ENCODE measurements around the gene SLC35F6.
"Not testable (repeated sequence)": the region's sequence is repeated elsewhere in the genome, so short reads cannot be mapped to it uniquely, and the experiment has no call there.

The SLC35F6 gene

GRCh38 chr2:26758790-26759321, 5.2 kb upstream of the SLC35F6 start:
- no peak for DNase-seq

- DNase-seq, result no peak
These were observed 4.2 kb upstream of the SLC35F6 start for GRCh38 chr2:26759845-26760244.

GRCh38 chr2:26760991-26761390, 3.1 kb upstream of the SLC35F6 start:
- DNase-seq, result not testable (repeated sequence)

GRCh38 chr2:26763019-26763418, 1.1 kb upstream of the SLC35F6 start:
- DNase-seq, result no peak

DNA sequence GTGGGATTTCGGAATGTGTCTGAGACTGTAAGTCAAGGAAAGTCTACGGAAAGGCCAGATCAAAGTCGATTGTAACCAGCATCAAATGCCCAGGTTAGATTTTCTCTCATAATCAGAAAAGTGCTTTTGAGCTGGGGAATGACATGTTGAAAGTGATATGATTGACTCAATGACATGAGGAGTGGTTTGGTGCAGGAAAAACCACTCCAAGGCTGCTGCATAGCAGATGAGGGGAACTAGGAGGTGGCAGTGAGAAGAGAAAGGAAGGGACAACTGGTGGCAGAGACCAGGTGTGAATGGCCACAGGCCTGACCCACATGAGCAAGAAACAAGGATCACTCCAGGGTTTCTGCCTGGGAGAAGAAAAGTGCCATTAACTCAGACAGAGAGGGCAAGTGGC, 822 bp downstream of the SLC35F6 start:
- no peak for DNase-seq

GRCh38 chr2:26765475-26766200, 1.6 kb downstream of the SLC35F6 start:
- DNase-seq, result no peak

DNA sequence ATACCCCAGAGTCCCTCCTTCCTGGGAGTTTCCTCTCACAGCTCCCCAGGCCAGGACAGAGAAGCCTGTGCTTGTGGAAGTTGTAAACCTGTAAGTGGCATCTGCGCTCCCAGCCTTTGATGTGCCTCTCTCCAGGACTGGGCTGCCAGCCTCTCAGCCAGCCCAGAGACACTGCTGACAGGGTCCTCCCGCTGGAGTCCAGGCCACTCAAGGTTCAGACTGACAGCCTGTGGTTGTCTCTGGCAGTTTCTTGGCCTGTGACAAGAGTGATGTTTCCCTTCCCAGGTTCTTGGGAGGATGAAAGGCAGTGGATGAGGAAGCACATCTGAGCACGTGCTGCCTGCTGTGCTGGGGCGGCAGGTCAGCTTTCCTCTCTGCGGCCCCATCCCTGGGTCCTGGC, 3.0 kb downstream of the SLC35F6 start:
- no peak for DNase-seq

DNA sequence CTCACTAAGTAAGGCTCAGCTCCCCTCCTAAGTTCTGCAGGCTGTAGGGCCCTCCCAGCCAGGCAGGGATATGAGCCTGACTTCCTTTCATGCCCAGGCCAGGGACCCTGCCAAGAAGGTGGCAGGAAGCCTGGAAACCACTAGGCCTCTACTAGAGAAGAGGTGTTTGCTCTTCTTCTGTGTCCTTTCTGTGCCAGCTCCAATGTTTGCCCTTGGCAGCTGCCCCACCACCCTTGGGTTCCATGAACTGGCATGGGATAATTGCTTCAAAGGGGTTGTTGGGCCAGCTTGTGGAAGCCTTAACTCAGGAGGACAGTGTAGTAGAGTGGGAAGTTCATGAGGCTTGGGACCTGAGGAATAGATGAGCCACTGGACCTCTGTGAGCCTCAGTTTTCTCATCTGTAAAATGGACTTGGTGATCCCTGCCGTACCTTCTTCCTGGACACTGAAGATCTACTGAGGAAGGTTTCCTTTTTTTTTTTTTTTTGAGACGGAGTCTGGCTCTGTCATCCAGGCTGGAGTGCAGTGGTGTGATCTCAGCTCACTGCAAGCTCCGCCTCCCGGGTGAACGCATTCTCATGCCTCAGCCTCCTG, 3.9 kb downstream of the SLC35F6 start:
- DNase-seq, result no peak

DNA sequence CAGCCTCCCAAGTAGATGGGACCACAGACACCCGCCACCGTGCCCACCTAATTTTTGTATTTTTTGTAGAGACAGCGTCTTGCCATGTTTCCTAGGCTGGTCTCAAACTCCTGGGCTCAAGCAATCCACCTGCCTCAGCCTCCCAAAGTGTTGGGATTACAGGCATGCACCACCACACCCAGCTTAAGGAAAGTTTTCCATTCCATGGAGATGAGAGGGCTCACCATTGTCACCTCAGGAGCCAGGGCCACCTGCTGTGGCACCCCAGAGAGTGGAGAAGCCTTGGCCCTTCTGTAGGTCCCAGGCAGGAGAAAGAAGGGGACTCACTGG, 4.6 kb downstream of the SLC35F6 start:
- DNase-seq, result no peak

DNA sequence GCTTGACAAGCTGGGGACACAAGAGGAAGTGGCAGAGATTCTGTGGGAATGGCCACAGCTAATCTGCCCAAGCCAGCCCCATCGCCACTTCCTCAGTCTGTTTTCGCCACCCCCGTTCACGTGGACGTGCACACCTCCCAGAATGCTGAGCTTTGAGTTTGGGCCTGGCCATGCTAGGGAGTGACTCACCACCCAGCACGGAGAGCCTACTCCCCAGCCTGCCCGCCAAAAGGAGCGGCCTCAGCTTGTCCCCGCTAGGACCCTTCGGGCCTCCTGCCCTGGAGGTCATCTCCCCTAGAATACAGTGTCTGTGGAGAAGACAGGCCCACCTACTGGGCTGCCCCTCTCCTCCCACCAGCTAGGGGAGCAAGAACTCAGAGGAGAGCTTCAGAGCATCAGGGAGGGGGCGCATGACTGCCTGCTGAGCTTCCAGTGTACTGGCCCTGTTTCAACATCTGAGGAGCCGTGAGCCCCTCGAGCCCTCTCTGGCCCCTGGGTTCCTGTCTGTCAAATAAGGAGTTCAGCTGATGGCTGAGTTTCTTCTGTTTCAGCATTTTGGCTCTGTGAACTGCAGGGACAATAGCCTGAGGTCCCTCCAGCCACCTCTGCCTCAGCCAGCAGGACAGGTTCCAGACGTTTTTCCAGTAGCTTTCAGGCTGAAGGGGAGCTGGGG, 5.1 kb downstream of the SLC35F6 start:
- DNase-seq, result peak in 1 of 5 experiments; percentile 24

- DNase-seq, result peak in 2 of 5 experiments; percentile 9 to 30
These were observed 7.0 kb downstream of the SLC35F6 start for GRCh38 chr2:26770986-26771586.

DNA sequence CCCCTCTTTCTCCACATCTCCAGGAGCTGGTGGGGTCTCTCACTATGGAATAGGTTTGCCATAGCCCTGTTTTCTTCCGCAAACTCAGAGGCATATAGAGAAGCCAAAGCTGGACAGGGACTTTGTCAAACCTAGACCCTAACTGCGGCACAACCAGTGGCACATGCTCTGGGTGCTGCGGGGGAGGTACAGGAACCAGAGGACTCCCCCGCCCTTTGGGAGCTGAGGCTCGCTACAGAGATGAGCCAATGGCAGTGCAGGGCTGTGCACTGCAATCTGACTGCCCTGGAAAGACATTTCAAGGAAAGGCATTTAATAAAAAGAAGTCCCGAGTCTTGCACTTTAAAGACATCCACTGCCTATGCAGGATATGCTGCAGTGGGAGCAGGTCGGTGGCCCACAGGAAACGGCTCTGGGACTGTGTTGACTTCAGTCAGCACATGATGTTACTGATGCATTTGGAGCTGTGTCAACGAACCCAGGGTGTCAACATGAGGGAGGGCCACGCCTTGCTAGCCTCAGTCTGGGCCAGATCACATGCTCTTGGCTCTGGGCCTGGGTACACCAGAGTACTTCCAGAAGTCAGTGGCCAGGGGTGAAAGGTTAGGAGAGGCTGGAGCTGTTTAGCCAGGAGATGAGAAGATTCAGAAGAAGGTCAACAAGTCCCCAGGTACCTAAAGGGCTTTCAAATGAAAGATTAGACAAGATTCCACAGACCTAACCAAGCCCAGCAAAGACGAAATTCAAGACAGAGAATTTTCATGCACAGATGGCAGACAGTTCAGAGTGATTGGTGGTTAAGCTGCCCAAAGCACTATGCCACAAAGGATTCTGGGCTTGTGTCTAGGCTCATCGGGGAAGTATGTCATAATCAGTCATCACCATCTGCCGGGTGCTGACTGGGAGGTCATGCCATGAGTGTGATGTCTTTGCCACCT, 8.2 kb downstream of the SLC35F6 start:
- peak in 2 of 5 experiments; percentile 50 to 68 for DNase-seq

GRCh38 chr2:26776195-26776800, 12.2 kb downstream of the SLC35F6 start:
- DNase-seq, result no peak

DNA sequence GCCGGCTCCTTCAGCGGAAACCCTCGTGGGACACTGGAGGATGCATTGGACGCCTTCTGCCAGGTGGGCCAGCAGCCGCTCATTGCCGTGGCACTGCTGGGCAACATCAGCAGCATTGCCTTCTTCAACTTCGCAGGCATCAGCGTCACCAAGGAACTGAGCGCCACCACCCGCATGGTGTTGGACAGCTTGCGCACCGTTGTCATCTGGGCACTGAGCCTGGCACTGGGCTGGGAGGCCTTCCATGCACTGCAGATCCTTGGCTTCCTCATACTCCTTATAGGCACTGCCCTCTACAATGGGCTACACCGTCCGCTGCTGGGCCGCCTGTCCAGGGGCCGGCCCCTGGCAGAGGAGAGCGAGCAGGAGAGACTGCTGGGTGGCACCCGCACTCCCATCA, 14.0 kb downstream of the SLC35F6 start:
- no peak for DNase-seq

DNA sequence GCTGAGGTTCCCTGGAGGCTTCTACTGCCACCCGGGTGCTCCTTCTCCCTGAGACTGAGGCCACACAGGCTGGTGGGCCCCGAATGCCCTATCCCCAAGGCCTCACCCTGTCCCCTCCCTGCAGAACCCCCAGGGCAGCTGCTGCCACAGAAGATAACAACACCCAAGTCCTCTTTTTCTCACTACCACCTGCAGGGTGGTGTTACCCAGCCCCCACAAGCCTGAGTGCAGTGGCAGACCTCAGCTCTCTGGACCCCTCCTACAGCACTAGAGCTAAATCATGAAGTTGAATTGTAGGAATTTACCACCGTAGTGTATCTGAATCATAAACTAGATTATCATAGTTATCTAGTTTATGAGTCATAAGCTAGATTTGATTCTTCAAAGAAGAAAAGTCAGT, 14.4 kb downstream of the SLC35F6 start:
- no peak for DNase-seq

DNA sequence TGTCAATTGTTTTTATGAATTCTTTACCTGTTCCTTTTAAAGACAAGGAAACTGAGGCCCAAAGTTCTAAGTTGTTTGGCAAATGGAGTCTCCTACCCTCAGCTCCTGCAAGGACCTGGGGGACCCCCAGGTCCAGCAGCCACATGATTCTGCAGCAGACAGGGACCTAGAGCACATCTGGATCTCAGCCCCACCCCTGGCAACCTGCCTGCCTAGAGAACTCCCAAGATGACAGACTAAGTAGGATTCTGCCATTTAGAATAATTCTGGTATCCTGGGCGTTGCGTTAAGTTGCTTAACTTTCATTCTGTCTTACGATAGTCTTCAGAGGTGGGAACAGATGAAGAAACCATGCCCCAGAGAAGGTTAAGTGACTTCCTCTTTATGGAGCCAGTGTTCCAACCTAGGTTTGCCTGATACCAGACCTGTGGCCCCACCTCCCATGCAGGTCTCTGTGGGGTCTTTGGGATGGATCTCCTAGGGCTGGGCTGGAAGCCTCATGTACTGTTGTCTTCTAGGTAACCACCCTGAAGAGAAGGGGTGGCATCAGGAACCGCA, 16.2 kb downstream of the SLC35F6 start:
- DNase-seq, result no peak

- DNase-seq, result no peak
These were observed 19.0 kb downstream of the SLC35F6 start for GRCh38 chr2:26782876-26783704.

DNA sequence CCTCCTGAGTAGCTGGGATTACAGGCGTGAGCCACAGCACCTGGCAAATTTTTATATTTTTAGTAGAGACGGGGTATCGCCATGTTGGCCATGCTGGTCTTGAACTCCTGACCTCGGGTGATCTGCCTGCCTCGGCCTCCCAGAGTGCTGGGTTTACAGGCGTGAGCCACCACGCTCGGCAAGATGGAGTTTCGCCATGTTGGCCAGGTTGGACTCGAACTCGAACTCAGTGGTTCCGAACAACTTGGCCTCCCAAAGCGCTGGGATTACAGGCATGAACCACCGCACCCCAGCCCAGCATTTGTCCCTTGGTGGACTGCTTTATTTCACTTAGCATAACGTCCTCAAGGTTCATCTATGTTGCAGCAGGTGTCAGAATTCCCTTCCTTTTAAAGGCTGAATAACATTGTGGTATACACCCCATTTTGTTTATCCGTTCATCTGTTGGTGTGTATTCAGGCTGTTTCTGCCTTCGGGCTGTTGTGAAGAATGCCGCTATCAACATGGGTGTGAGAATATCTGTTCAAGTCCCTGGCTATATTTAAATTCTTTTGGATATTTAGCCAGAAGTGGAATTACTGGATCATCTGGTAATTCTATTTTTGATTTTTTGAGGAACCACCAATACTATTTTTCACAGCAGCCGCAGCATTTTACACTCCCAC, 20.6 kb downstream of the SLC35F6 start:
- DNase-seq, result no peak

DNA sequence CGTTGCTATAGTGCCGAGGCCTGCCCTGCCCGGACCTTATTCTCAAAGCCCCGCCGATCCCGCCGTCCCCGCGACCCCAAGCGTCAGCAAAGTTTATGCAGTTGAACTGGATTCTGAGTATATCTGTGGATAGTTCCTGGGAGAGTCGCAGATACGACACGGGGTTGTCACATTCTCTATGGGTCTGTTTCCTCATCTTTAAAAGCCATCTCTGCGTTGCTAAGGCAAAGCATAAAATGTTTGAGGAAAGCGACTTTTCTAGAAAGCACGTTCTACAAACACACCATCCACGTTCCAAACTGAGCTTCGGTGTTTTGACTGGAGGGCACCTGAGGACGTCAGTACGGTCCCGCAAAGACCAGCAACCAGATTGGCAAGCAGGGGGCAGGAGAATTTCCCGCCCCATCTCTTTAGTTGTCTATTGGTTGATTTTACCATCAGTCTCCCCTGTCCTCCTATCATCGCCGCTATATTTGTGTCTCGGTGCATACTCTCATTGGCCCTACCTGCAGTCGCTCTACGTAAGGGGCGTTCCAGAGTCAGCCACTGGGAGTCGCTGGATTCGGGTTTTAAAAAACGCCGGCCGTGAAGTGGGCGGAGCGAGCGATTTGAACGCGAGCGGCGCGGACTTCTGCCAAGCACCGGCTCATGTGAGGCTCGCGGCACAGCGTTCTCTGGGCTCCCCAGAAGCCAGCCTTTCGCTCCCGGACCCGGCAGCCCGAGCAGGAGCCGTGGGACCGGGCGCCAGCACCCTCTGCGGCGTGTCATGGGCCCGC, 21.5 kb downstream of the SLC35F6 start, which contains the start of gene CENPA:
CENPA (plus strand) TSS at position 626 of the 776 bp plus-strand sequence; CDS start at position 767, 141 bp downstream.
- peak; percentile 84 to 99 (median 91) for DNase-seq

All from T-helper 2 cell (primary cell).